Activated CD4-positive, alpha-beta T cell treated with anti-CD3 and anti-CD28 coated beads, Interleukin-2, amount 50 U/mL, for 1 hour (primary cell): Measurements from ENCODE around the gene EPHB2.

Experiments
- DNase-seq: peaks from one replicate; pipeline ENCODE4 v3.0.0-alpha.2; 2020

The EPHB2 gene

DNA sequence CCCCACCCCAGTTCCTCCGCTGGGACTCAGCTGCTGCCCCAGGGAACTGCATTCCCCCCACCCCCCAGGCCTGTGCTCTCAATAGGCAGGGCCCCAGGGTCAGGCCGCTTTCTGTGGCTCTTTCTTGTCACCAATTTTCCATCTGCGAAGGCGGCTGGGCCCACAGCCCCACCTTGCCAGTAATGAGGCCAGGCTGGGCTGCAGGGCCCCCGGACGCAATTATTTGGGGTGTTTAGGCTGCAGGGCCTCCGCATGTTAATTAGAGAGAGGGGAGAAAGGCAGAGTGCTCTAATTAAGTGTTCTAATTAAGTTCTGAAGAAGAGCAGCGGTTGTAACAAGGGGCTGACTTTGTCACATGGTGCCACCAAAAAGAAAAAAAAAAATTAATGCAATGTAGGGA lies 71.8 kb downstream of the EPHB2 start:
- DNase-seq = no peak

DNA sequence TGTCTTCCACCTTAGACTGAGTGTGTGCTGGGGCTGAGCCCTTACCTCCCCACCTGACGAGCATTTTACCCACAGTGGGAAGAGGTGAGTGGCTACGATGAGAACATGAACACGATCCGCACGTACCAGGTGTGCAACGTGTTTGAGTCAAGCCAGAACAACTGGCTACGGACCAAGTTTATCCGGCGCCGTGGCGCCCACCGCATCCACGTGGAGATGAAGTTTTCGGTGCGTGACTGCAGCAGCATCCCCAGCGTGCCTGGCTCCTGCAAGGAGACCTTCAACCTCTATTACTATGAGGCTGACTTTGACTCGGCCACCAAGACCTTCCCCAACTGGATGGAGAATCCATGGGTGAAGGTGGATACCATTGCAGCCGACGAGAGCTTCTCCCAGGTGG lies 73.7 kb downstream of the EPHB2 start:
- DNase-seq = no peak

DNA sequence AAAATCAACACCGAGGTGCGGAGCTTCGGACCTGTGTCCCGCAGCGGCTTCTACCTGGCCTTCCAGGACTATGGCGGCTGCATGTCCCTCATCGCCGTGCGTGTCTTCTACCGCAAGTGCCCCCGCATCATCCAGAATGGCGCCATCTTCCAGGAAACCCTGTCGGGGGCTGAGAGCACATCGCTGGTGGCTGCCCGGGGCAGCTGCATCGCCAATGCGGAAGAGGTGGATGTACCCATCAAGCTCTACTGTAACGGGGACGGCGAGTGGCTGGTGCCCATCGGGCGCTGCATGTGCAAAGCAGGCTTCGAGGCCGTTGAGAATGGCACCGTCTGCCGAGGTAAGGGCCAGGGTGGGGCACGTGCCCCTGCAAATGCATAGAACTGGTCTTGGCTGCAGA lies 74.1 kb downstream of the EPHB2 start:
- DNase-seq = no peak

DNA sequence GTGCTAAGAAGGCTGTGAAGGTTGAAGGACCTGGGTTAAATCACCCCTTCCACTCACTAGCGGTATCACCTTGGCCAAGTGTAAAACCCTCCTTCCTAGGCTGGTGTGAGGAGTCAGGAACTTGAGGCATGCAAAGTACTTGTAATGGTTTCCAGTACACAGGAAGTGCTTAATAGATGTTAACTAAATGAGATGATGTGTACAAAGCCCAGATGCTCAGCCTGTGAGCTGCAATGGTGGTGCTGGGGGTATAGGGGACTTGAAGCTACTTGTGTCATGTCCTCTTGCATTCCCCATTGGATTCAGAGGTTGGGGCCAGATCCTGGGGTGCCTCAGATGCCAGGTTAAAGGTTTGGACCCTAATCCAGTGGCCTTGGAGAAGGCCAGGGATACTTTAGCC lies 75.5 kb downstream of the EPHB2 start:
- DNase-seq = no peak

DNA sequence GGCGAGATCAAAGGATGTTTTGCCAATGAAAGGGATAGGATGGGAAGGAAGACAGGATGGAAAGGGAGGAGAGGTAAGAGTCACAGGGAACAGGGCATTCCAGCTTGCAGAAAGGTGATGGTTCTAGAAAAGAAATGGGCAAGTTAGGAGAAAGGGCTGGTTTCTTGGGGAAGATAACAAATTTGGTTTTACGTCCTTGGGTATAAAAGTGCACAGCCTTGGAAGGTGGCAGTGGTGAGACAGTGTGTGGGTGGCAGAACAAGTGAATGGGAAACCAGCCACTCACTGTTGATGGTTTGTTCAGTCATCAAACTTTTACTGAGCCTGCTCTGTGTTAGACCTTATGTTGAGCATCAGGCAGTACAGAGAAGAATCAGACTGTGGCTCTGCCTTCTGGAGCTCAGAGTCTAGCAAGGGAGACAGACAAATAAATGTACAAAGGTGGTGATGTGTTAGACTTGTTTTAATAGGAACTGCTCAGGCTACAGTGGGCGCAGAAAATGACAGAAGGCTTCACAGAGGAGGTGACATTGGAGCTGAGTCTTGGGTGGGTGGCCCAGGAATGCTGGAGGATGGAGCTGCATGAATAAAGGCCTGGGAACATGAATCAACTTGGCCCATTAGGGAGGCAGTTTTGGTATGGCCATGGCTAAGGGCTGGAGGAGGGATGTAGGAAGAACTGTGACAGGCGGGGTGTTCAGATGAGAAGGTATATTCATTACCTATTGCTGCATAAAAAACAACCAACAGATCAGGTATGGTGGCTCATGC lies 76.3 kb downstream of the EPHB2 start:
- DNase-seq = no peak

DNA sequence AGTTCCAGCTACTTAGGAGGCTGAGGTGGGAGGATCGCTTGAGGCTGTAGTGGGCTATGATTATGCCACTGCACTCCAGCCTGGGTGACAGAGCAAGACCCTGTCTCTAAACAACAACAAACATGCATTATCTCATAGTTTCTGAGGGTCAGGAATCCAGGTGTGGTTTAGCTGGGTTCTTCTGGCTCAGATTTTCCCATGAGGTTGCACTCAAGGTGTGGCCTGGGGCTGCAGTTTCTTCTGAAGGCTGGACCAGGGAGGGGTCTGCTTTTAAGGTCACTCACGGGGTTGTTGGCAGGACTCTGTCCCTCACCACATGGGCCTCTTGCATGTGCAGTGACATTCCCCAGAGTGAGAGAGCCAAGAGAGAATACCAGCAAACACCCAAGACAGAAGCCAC lies 77.0 kb downstream of the EPHB2 start:
- DNase-seq = no peak

DNA sequence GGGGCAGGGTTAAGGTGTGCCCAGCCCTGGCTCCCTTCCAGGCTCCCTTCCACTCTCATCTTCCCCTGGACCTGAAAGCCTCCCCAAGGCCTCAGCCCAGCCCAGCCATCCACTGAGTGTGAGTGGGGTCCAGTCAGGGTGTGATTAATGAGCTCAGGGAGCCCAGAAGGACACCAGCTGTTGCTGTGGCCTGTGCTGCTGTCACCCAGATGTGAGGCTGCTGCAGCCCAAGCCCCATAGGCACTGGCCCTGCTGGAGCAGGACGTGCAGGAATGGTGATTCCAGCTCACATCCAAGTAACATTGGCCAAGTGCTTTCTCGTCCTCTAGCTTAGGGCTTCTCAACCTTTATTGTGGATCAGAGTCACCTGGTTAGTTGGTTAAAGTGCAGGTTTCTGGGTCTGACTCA lies 77.6 kb downstream of the EPHB2 start:
- DNase-seq = no peak

DNA sequence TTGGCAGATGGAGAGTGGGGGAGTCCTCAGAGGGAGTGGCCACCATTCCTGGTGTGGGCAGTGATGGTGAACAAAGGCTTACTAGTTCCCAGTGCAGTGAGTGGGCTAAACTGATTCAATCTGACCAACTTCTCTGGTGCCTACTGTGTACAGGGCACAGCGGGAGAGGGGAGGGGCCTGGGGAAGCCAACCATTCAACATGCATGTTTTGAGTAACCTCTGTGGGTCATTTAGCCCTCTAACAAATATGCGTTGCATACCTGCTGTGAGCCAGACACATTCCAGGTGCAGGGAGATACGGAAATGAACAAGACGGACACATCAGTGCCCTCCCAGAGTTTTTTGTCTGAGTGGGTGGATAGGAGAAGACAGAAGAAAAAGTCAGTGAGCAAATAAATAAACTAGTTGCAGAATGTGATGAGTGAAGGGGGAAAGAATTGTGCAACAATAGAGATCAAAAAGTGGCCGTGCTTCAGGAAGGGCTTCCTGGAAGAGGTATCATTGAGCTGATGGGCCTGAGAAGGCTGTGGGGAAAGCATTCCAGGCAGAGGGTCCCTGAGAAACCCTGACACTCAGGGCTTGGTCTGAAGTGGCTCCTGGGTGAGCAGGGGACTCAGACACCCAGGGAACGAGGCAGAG lies 78.8 kb downstream of the EPHB2 start:
- no peak for DNase-seq

DNA sequence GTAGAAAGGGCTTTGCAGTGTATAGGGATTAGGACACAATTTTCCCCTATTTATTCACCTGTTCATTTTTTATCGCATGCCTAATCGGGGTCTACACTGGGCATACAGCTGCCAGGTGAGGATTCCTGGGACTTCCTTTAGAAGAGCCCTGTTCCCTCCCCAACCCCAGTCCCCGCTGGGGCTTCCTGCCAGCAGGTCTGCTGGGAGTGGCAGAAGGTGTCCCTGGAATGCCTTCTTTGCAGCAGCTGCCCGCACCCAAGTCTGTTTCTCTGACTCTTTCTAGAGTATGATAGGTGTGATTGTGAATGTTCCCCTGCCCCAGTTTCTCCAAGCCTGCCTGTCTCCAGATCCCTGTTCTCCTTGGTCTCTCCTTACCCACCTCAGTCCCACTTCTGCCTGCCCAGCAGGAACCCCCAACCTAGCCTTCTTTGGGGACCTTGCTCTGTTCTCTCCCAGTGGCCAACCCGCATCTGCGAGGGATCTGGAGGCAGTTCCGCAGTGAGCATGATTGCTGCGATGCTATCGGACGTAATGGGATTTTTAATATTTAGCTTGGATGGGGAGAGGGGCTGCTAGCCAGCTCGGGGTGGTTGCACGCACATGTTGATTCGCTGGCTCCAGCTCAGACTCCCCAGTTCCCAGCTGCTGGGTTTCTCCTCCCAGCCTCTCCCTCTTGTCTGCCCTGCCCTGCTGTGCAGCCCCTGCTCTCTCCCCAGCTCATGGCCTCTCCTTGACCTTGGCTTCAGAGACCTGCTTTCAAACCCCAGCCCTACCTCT lies 79.8 kb downstream of the EPHB2 start:
- DNase-seq = no peak

DNA sequence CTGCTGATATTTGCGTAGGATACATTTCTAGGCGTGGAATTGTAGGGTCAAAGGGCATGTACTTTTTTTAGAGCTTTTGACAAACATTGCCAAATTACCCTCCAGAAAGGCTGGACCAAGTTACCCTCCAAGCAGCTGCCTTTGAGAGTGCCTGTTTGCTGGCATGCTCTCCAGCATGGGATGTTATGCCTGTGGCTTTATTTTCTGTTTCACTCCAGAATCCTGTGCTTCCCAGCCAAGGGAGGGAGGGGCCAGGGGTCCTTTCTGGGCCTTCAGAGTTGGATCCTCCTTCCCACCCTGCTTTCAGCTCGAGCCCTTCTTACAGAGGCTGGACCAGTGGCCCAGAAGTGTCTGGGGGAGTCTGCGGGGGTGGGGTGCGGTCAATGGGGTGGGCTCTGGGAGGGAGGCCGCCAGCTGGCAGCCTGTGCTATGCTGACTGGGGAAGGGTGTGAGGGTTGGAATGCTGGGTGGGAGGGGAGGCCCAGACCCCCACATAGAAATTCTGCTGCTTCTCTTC lies 81.2 kb downstream of the EPHB2 start:
- no peak for DNase-seq

DNA sequence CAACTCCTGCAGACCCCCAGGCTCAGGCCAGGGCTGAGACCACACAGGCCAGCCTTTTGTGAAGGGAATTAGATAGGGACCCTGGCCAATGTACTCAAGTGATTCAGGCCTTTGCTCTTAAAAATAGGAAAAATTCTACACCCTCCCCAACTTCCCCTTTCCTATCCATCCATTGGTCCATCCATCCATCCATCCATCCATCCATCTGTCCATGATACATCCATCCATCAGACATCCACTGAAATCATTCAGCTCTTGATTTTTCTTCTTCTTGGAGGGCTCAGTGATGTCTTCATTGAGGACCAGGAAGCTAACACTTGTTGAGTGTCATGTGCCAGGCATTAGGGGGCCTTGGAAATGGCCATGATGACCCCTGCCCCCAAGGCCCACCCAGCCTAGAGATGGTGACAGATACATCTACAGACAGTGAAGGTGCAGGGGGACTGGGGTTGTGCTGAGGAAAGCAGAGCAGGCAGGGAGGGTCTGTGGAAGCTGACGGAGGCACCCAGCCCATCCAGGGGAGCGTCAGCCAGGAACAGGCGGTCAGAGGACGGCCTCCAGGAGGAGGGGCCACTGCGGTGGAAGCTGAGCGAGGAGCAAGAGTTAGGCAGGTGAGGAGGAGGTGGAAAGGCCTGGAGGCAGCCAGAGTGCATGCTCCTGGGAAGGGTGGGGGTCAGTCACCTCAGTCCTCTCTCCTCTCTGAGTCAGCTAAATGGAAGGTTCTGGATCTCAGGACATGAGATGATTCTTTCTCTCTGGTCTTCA lies 81.9 kb downstream of the EPHB2 start:
- no peak for DNase-seq

DNA sequence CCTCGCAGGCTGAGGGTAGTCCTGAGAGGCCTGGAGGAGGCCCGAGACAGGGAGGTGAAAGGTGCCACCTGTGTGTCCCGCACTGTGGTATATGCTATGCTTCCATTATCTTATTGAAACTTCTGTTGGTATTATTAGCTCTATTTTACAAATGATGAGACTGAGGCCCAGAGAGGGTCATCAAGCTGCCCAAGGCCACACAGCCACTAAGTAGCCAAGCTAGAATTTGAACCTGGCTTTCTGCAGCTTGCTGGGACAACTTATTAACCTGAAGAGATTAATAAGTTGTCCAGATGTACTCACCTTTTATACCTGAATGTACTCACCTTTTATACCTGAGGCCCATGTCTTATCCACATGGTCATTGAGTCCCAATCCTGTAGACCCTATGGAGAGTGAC lies 83.0 kb downstream of the EPHB2 start:
- no peak for DNase-seq

DNA sequence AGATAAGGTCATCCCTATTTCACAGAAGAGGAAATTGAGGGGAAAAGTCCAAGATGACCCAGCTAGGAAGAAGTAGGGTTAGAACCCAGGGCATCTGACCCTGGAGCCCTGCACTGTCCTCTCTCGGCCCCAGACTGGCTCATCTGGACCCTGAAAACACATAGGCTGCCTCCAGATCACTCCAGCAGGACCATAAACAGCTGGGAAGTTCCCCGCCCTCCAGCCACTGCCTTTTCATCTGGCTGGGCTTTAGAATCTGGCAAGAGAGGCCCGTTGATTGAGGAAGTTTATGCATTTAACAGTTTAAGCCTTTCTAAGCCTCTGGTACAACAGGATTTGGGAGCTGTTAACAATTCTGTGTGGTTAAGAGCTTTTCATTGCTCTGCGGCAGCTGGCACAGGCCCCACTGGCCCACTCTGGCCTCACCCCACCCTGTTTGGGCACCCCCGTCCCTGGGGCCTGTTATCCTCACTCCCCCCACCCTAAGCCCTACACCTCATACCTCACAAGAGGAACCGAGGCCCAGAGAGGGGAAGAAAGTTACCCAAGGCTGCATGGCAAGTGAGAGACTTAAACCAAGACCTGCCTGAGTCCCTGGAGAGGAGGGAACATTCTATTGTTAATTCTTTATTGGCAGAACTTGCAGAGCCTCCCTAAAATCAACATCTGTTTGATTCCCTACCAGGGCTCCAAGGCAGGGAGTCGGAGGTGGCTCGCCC lies 84.2 kb downstream of the EPHB2 start:
- DNase-seq = no peak

DNA sequence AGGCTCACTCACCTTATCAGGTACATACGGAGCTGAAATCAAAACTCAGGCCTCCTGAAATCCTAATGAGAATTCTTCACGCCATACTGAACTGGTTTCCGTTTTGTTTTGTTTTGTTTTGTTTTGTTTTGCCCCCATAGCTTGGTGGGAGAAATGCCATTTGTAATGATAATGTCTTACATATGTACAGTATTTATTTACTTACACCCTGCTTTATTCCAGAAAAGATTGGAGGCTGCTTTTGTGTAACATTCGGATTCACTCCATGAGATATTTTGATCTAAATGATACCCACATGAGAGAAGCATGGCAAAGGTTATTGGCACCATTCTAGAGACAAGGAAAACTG lies 84.7 kb downstream of the EPHB2 start:
- DNase-seq = no peak

DNA sequence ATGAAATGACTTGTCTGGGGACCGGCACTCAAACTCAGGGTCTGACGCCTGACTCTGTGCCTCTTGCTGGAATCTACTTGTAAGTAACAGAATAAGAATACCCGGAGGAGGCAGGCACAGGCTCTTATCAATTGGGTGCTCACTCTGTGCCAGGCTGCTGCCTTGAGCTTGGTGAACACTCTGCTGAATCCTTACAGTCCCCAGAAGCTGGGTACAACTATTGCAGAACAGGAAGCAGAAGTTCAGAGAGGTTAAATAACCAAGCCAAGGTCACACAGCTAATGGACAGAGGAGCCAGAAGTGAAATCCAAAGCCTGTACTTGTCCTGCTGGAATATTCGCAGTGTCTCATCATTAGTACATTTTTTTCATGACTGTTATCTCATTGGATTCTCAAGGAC lies 86.0 kb downstream of the EPHB2 start:
- DNase-seq = no peak

DNA sequence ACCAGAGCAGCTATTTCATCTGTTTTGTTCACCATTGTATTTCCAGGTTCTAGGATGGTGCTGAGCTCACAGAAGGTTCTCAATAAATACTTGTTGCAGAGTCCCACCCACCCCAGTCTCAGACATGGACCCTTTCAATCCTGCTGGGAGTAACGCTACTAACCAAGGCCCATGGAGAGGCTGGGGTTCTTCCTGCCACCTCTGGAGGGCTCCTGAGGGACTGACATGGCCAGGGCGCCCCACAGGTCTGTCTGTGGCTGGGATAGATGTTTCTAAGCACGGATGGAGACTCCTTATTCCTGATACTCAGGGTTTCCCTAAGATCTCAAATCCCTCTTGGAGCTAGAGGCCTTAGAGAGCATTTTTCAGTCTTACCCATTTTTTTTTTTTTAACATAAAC lies 87.4 kb downstream of the EPHB2 start:
- DNase-seq = no peak

DNA sequence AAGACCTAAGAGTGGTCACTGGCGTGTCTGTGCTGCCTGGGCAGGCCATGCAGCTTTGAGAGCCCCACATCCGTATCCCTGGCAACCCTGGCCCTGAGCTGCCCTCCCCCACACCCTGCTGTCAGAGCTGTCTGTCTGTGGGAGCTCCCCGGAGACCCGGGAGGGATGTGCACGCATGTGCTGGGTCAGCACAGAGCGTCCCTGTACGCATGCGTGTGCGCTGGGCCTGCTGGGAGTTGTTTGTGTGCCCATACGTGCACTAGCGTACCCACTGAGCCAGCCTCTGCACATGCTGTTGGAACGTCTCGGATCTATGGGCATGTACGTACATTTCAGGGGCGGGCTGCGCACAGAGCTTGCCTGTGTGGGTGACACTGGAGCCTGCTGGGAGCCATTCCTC lies 89.3 kb downstream of the EPHB2 start:
- DNase-seq = no peak

DNA sequence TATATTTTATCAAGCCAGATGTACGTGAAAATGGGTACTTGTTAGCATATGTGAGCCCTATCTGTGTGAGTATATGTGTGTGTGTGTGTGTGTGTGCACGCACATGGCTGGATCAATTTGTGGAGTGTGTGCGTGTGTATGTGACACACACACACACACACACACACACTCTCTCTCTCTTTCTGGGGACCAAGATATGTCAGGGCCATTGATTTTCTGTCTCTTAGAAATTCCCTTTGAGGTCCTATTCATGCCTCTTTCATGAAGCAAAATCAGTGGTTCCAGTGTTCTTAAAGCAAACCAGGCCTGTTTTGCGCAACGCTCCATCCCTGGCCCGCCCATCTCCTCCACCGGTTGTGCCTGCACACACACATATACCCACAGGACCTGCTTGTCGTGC lies 90.0 kb downstream of the EPHB2 start:
- no peak for DNase-seq

DNA sequence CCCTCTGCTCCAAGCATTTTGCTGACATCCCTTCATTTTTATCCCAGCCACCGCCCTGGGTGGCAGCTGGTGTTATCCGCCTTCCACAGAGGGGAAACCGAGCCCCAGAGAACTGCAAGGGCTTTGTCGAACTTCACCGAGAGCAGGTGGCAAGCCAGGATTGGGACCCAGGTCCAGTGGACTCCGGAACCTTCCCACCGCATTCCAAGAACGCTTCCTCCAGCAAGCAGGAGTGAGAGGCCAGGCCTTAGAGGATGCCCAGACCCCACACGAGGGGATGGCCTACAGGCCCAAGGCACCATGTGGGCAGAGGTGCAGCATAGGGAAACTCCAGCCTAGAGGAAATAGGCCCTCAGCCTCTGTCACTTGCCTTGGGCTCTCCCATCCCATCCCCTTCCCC lies 90.7 kb downstream of the EPHB2 start:
- DNase-seq = no peak

DNA sequence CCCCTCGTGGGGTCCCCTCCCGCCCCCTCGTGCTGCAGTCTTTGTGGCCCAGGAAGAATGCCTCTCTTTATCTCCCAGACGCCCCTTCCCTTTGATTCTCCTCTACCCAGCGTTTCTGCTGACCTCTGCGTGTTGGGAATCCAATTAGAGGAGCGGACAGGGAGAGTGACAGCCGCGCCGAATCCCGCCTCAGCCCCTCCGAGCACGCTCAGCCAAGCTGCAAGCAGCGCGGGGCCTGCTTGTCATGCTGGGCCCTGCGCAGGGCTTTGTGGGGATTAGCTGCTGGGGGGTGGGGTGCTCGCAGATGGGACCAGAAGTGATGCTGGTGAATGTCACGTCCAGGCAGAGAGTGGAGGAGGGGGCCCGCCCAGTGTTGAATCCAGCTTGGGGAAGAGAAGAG lies 91.1 kb downstream of the EPHB2 start:
- no peak for DNase-seq

DNA sequence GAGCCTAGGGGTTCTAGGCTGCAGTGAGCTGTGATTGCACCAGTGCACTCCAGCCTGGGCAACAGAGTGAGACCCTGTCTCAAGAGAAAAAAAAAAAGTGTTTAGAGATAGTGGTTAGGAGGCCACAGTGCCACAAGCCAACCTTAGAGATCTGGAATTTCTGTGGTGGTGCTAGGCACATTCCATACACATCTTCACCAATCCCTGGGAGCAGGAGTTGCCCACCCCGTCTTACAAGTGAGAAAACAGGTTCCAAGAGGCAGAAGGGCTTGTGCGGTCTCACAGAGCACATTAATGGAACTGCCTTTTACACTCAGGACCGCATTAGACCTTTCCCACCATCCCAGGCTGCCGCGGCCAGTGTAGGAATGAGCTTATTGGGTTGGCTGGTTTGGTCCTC lies 93.2 kb downstream of the EPHB2 start:
- DNase-seq = no peak

DNA sequence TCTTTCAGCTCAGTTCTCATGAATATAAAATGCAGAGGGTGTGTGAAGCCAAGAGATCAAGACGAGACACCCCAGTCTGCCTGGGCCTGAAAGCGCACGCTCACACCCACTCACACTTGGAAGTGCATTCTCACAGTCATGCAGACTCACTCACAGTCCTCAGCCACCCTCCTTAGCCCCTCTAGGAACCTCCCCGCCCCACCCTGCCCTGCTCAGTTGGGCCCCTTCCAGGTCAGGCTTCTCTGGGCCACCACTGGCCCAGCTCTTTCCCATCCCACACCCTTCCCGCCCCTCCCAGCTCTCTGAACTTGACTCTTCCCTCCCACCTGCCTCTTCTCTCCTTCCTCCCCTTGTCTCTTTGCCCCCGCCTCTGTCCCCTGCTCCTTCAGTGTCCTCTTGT lies 93.8 kb downstream of the EPHB2 start:
- no peak for DNase-seq
